GM21526 (cell line): Measurements from ENCODE around the gene NKX2-1.
"Not testable (repeated sequence)": the region's sequence is repeated elsewhere in the genome, so short reads cannot be mapped to it uniquely, and the experiment has no call there.

Experiments used
- ATAC-seq: cut with Tn5 transposase; IDR thresholded peaks from one replicate; pipeline ENCODE4 v1.9.1; 2021; ENCODE audit warnings: moderate library complexity; ENCODE audit not compliant: unreplicated experiment, low FRiP score

NKX2-1 gene

GRCh38 chr14:36505892-36506731 lies 13.9 kb downstream of the NKX2-1 start:
- ATAC-seq = no peak

- ATAC-seq = no peak
These were observed 14.7 kb downstream of the NKX2-1 start for GRCh38 chr14:36505181-36505815.

- no peak for ATAC-seq
These were observed 15.3 kb downstream of the NKX2-1 start for GRCh38 chr14:36504771-36505175.

GRCh38 chr14:36503771-36504741 lies 16.0 kb downstream of the NKX2-1 start:
- no peak for ATAC-seq

GRCh38 chr14:36502558-36503508 lies 17.2 kb downstream of the NKX2-1 start:
- no peak for ATAC-seq

GRCh38 chr14:36498938-36499337 lies 21.1 kb downstream of the NKX2-1 start:
- no peak for ATAC-seq

- ATAC-seq = no peak
These were observed 23.7 kb downstream of the NKX2-1 start for GRCh38 chr14:36496346-36496745.

- no peak for ATAC-seq
These were observed 24.4 kb downstream of the NKX2-1 start for GRCh38 chr14:36495666-36496065.

- ATAC-seq = no peak
These were observed 26.3 kb downstream of the NKX2-1 start for GRCh38 chr14:36493761-36494160.

- no peak for ATAC-seq
These were observed 34.3 kb downstream of the NKX2-1 start for GRCh38 chr14:36485773-36486172.

- ATAC-seq = no peak
These were observed 40.7 kb downstream of the NKX2-1 start for GRCh38 chr14:36479344-36479743.

- no peak for ATAC-seq
These were observed 41.2 kb downstream of the NKX2-1 start for GRCh38 chr14:36478782-36479181.

GRCh38 chr14:36477266-36477665 lies 42.8 kb downstream of the NKX2-1 start:
- ATAC-seq = no peak

- ATAC-seq = not testable (repeated sequence)
These were observed 44.0 kb downstream of the NKX2-1 start for GRCh38 chr14:36476061-36476460.

GRCh38 chr14:36474593-36474992 lies 45.4 kb downstream of the NKX2-1 start:
- ATAC-seq = no peak

- ATAC-seq = no peak
These were observed 48.6 kb downstream of the NKX2-1 start for GRCh38 chr14:36471431-36471830.

GRCh38 chr14:36467332-36467731 lies 52.7 kb downstream of the NKX2-1 start:
- ATAC-seq = no peak
